22Rv1 (cell line): Measurements from ENCODE around the gene FOXJ2.
"Not testable (repeated sequence)": the region's sequence is repeated elsewhere in the genome, so short reads cannot be mapped to it uniquely, and the experiment has no call there.

ENCODE experiments used
- H3K27ac ChIP-seq: fragments of 450-650 bp; 2 replicates; pipeline ENCODE4 v1.5.1; 2017
- CTCF ChIP-seq: fragments of 450-650 bp; IDR thresholded peaks from 2 replicates; pipeline ENCODE4 v1.5.1; 2017; ENCODE audit warnings: mild to moderate bottlenecking
- ZFX ChIP-seq: fragments of 450-650 bp; IDR thresholded peaks from 2 replicates; pipeline ENCODE4 v1.6.1; 2017; ENCODE audit warnings: antibody characterized with exemption, borderline replicate concordance

Gene FOXJ2

GRCh38 chr12:7995266-7995963 lies 37.1 kb upstream of the FOXJ2 start:
- no peak overlapping the region for H3K27ac ChIP-seq
- TF ChIP-seq CTCF (peak; percentile 97), ZFX (no peak)

DNA sequence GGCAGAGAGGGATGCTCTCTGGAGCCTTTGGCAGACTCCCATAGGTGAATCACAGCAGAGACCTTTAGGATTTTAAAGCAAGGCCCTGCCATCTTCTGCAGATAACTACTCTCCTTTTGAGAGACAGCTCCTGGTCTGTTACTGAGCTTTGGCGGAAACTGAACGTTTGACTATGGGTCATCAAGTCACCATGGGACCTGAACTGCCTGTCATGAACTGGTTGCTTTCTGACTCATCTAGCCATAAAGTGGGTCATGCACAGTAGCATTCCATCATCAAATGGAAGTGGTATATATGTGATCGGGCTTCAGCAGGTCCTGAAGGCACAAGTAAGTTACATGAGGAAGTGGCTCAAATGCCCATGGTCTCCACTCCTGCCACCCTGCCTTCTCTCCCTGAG lies 31.7 kb upstream of the FOXJ2 start:
- H3K27ac ChIP-seq = not testable (repeated sequence)

DNA sequence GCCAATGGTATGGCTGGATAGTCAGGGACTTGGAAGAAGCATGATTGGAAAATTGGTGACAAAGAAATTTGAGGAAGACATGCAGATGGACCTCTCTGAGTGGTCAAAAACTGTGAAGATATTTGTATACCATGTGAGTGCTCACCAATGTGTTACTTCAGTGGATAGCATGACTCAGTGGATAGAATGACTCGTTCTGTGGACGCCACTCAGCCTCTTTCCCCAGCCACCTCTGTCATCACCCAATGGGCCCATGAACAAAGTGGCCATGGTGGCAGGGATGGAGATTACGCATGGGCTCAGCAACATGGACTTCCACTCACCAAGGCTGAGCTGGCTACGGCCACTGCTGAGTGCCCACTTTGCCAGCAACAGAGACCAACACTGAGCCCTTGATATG lies 31.0 kb upstream of the FOXJ2 start:
- H3K27ac ChIP-seq = not testable (repeated sequence)

GRCh38 chr12:8004897-8005296 lies 27.6 kb upstream of the FOXJ2 start:
- not testable (repeated sequence) for H3K27ac ChIP-seq

DNA sequence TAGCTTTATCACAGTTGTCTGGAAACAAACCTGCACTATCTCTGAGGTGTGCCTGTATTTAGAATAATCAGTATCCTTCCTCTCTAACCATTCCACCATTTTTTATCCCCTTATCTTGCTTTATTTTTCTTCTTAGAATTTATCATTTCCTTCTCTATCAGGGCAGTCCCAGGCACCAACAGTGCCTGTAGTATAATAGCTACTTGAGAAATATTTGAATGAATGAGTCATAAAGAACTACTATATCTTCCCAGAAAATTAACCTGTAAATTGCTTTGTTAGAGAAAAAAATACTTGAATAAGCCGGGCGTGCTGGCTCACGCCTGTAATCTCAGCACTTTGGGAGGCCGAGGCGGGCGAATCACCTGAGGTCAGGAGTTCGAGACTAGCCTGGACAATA lies 21.2 kb upstream of the FOXJ2 start:
- H3K27ac ChIP-seq = no peak overlapping the region
- TF ChIP-seq ZFX (no peak), CTCF (no peak)

DNA sequence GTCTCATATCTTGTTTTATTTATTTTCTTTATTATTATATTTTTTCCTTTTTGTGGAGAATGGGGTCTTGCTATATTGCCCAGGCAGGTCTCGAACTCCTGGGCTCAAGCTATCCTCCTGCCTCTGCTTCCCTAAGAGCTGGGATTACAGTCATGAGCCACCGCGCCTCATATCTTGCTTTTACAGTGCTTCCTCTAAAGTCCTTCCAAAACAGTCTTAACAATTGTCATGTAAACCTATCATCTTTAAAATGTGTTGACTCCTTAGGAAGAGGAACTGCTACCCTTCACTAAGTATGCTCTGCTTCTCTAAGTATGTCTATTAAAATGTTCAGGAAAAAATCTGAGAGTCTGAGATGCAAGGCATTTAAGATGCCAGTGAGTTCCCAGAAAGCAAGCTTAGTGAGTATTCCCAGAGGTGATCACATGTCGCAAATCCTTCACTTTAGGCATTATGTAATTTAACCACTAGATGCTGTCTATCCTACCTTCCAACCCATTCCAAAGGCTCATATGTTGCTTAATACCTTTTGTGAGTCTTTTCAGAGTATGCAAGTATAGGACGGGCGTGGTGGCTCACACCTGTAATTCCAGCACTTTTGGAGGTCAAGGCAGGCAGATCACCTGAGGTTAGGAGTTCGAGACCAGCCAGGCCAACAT lies 19.7 kb upstream of the FOXJ2 start:
- H3K27ac ChIP-seq = no peak overlapping the region
- TF ChIP-seq ZFX (no peak), CTCF (no peak)

DNA sequence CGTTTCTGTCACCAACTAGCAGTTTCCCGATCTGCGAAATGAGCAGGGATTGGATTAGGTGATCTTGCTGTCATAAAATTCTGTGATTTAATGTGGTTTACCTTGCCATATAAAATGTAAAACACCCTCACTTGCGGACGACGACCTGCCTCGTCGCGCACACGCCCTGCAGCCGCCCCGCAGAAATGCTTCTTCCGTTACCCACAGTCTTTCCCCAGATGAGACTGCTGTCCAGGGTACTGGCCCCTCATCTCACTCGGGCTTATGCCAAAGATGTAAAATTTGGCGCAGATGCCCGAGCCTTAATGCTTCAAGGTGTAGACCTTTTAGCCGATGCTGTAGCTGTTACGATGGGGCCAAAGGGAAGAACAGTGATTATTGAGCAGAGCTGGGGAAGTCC lies 17.7 kb upstream of the FOXJ2 start:
- no peak overlapping the region for H3K27ac ChIP-seq
- no peak for TF ChIP-seq ZFX
- no peak for TF ChIP-seq CTCF

DNA sequence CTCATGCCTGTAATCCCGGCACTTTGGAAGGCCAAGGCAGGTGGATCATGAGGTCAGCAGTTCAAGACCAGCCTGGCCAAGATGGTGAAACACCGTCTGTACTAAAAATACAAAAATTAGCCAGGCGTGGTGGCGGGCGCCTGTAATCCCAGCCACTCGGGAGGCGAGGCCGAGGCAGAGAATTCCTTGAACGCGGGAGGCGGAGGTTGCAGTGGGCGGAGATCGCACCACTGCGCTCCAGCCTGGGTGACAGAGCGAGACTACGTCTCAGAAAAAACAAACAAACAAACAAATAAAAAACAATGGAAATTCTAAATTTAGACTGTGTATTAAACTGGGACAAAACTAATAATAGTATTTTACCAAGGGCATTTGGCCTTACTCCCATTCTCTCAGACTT lies 14.3 kb upstream of the FOXJ2 start:
- not testable (repeated sequence) for H3K27ac ChIP-seq

DNA sequence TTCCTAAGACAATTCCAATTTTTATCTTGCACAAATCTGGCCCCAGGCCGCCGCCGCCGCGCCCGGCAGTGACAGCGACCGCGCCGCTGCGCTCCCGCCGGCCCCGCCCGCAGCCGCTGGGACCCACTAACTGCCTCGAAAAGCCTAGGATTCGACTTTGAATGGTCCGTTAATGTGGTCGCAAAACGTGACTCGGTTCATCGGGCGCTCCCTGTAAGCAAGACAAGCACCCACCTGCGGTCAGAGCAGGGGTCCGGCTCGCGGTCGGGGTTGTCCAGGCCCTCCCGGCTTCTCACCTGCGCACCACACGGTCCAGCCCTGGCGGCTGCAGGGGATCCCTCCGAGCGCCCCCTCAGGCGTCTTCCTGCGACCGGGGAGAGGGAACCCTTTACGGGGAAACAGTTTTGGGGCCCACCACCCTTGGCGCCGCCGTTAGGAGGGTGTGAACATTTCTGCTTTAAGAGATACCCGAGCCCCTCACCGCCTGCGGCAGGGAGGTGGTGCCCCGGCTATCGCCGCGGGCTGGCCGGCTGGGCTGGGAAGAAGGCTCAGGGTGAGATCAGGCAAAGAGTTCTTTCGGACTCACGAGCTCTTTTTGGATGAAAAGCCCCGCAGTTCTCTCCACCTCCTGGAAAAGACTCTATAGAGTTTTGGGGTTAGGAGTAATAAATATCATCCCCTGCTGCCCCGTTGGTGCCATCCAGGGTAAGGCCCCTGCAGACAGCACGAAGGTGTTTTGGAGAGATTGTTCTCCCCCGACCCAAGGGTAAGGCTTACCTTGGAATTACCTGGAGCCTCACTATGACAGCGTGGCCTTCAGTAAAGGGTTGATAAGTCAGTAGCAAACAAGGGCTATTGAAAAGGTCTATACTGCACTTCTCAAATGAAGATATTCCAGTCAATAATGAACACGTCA lies 13.6 kb upstream of the FOXJ2 start:
- no peak for TF ChIP-seq CTCF
- TF ChIP-seq ZFX = no peak
- no peak overlapping the region for H3K27ac ChIP-seq
